ENCODE measurements around the gene KRTAP22-1.

Gene KRTAP22-1

DNA sequence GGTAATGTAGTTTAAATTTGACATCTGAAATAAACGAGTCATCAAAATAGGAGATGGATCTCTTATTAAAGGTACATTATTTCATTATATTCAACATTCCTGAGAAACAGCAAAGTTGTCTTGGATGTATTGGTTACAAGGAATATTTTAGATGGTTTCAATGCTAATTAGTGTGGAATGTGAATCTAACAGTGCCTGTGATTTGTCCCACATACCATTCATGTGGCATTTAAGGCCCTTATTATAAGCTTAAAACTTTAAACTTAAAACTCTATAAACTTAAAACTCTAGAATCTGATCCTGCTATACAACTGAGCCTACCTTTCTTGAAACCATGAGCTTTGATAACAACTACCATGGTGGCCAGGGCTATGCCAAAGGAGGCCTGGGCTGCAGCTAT is at the start of gene KRTAP22-1:
KRTAP22-1 (plus strand) TSS at position 301 of the 400 bp plus-strand sequence.
- no peak for DNase-seq

DNA sequence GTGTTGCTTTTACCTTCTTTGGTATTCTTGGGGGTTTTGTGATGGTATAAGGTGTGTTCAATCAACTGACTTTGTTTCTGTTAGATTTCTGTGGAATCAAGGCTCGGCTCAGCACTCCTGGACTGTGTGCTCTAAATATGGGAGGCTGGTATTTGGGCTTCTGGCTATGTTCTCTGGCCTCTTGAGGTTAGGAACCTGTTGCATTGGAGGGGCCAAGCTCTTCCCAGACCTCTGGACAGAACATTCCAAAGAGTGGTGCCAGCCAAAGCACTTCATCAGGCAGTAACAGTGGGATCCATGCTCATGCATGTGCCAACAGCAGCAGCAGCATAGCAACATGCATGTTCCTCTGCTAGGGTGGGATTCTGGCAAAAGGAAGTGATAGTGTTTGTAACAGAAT is 48.1 kb upstream of the KRTAP22-1 start:
- DNase-seq = no peak

DNA sequence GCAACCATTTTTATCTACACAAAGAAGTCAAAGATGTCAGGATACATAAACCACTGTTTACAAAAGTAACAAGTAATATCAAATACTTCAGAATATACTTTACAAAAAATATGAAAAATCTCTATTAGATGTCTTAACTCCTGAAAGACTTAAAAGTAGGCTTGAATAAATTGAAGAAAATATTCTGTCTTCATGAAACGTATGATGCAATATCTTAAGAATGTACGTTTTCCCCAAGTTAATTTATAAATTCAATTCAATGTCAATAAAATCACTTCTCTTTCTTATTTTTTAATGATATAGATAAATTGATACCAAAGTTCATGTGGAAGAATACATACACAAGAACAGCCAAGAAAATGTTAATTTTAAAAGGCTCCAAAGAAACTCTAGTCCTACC is 45.8 kb upstream of the KRTAP22-1 start:
- DNase-seq = no peak

DNA sequence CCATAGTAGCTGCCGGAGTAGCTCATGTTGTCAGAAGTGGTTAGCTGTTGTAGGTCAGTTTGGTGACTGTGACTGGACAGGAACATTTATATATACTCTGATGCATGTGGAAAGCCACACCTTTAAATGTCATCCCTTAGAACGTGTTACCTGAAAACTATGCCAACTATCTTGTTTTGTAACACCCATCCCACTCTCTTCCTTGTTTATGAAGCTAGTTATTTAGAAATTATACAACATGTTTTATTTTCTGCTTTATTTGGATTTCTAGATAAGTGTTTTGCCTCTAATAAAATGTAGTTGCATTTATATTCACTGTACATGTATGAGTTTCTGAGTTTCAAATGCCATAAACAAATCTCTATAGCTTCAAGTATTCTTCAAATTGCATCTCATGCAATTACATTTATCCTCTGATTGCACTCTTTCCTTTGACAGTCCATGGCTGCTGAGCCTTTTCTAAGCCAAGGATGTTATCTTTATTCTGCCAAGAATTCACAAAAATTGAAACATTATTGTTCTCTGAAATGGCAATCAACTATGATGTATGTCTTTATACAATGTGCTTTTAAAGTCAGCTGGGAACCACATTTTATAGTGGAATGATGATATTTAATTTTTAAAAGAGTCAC is 39.5 kb upstream of the KRTAP22-1 start, which contains the start of gene KRTAP19-7:
KRTAP19-7 (minus strand) TSS at position 51 of the 632 bp plus-strand sequence; CDS start at position 26, 25 bp downstream.
- no peak for DNase-seq

DNA sequence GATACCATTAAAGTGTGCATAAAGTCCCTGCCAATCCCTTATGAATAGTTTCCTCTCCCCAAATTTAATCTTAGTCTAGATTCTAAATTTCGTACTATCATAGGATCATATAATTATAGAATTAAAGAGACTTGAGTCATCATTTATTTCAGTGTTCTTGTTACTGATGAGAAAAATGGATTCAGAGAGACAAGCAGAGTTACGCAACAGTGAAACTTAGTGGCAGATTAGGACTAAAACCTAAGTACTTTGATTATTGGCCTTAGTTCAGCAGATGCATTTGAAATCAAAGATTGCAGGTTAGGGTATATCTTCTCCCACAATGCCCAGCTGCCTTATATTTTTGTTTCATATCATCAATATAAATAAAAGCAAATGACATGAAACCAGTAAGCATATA is 38.9 kb upstream of the KRTAP22-1 start:
- no peak for DNase-seq

DNA sequence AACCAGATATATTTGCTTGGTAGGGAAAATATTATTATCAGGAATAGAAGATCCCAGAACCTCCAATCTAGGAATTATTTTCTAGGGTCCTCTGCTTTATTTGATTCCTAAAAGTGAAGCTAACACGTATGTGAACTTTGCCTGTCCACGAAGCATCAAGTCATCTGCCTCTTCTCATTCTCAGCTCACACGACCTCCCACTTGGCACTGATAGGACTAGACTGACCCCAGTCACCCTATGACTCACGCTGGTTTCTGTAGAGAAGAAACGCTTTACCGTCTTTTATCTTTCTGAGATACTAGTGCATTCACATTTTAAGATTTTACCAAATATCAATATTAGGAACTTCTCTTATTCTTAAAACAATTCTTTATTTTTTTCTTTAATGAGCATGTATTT is 37.8 kb upstream of the KRTAP22-1 start:
- DNase-seq = no peak

DNA sequence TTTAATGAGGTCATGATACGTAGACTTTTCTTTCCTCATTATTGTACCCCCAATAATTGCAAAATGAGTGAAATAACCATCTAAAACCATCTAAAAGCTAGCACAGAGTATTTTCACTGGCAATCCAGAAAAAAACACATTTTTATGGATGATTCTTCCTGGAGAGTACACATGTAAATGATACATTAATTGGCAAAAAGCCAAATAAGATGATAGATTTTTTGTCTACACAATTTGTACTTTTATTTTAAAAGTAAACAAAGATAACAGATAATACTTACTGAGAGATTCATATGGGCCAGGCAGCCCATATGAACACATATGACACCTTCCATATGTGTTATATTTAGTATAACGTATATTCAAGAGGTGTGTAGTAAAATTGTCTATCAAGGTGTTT is 37.3 kb upstream of the KRTAP22-1 start:
- DNase-seq = no peak

DNA sequence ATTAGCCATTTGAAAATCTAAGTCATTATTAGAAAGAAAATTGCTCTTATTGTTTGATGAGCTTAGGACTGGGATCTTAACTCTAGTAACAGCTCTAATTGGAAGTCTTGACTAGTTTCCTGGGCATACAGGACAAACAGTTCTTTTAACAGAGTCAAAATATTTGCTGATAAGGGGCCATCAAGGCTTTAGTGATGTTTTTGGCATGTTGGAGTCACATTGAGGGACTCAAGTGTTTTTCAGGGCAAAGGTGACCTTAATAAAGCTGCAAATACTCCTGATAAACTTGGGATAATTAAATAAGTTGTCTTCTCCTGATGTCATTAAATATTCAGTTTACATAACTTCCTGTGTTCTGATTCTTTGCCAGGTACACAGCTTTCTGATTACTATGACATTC is 33.3 kb upstream of the KRTAP22-1 start:
- DNase-seq = no peak

DNA sequence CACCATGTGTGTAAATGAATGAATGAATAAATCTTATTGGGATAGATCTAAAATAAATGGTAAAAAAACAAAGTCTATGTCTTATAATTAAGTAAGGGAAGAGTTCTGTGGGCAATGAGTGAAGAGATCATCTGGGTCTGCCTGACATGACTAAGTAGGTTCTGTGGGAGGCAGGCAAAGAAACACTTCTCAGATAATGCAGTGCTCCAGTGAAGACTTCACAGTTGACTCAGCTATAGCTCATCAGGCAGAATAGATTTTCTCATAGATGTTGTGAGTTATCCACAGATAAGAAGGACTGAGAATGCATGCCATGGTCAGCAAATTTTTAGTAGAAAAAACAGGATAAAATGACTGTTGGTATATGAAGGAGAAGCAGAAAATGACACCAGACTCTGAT is 23.1 kb upstream of the KRTAP22-1 start:
- DNase-seq = no peak

DNA sequence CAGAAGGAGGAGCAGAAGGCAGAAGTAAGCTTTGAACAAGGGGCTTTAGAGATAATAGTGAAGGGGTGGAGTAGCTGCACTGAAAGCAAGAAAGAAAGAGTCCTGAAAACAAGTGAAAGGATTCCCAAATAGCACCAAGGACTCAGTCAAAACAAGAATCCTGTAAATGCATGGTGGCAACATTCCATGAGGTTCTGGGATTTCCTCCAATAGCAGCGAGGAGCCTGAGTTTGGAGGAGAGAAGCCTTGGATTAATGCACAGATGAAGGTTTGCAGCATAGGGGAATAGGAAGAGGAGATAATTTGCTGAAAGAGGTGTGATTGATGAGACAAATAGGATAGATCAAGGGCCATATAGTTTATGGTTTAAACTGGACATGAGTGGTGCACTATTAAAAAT is 21.5 kb upstream of the KRTAP22-1 start:
- no peak for DNase-seq

DNA sequence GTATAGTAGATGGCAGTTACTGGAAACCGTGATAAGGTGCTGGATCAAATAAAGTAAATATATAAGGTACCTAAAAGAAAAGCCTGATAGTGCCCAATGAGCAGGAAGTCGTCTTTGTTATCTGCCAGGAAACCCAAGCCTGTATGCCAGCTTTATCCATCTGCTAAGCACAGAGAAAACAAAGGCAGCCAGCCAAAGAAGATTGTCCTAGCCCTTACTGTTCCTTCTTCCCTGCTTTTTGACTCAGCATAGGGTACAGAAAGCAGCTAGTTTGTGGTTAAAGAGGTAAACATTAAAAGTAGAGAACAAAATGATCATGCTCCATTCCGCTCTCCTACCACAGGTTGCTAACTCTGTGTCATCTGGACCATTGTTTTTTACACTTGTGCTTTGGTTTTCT is 20.8 kb upstream of the KRTAP22-1 start:
- DNase-seq = no peak

DNA sequence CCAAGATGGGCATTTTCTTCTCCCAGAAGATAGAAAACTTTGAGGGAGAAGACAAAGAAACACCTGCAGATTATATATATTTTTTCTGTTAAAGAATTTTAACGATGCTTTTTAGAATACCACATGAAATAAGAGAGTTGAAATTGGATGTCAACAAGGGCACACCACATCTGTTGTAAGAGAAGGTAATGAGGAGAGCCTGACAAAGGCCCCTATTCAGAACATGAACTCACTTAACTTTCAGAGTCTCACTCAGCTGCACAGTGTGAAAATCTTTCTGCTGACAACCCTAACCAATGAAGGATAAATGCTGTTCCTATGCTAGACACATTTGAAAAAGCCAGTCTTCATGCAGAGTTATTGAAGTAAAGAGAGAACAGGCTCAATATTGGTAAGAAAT is 18.0 kb upstream of the KRTAP22-1 start:
- no peak for DNase-seq

DNA sequence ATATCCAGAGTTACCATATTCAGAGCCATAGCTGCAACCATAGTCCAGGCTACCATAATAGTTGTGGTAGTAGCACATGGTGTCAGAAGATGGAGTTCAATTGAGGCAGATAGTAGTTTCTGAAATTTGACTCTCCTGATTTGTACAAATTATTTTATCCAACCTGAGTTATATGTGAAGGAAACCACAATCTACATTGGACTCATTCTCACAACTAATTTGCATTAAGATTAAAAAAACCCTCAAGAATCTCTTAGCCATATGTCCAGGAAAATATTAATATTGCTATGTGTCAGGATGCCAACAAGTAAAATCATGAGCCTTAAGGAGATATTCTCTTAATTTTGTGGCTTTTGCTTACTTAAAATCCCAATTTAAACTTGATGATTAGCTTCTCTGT is 10.6 kb upstream of the KRTAP22-1 start, which contains the start of gene KRTAP22-2:
KRTAP22-2 (minus strand) TSS at position 101 of the 400 bp plus-strand sequence.
- DNase-seq = no peak

DNA sequence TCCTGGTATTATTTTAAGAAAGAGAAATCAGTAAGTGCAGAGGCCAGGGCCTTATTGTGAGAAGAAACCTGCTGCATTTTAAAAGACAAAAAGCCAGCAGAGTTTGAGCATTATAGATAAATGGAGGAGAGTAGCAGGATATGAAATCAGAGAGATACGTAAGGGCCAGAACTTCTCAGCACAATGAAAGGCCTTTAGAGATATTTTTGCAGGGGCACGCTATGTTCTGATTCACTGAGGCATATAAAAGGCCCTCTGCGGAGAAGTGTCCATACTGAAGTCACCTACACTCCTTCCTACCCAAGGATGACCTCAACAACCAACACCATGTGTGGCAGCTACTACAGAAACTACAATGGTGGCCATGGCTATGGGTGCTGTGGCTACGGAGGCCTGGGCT is 8.7 kb upstream of the KRTAP22-1 start, which contains the start of gene KRTAP6-3:
KRTAP6-3 (plus strand) TSS at position 301 of the 400 bp plus-strand sequence; CDS start at position 307, 6 bp downstream.
- DNase-seq = no peak

DNA sequence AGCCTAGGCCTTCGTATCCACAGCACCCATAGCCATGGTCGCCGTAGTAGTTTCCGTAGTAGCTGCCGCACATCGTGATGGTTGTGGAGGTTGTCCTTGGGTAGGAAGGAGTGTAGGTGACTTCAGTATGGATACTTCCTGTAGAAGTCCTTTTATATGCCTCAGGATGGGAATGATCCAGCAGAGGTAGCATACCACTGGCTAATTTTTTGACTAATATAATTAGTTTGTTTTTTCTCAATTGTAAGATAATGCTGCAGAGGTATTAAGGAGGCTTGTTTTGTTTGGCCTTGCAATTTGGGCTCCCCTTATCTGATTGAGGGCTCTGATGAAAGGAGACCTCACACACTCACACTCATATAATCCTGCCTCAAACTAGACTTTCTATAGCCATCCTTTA is 2.1 kb upstream of the KRTAP22-1 start, which contains the start of gene KRTAP6-2:
KRTAP6-2 (minus strand) TSS at position 101 of the 400 bp plus-strand sequence; CDS start at position 73, 28 bp downstream.
- no peak for DNase-seq

DNA sequence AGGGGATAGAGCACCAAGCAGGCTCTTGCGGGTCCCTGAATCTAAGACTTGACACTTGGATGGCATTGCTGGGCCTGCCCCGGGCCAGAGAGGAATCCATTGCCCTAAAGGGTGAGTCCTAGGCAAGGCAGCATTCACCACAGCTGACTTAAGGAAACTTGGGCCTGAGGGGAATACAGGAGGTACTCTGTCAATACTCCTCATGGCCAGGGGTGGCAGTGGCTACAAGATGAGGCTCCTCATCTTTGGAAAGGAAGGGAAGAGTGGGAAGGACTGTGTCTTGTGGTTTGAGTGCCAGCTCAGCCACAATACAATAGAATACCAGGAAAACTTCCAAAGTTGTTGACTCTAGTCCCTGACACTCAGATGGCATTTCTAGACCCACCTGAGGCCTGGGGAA is 5.1 kb downstream of the KRTAP22-1 start:
- DNase-seq = no peak

DNA sequence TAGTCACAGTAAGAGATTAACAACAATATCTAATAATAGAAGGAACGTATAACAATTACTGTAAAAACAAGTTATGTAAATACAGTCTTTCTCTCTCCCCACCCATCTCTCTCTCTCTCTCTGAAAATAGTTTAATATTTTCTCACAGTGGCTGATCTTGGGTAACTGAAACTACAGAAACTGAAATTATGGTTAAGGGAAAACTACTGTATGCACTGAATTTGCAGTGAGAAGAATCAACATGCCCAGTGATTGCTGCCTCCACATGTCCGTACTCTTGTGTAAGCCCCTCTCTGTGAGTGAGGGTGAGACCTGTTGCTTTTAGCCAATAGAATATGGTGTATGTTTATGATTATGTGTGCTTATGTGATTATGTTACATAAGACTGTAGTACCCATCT is 11.2 kb downstream of the KRTAP22-1 start:
- DNase-seq = no peak

DNA sequence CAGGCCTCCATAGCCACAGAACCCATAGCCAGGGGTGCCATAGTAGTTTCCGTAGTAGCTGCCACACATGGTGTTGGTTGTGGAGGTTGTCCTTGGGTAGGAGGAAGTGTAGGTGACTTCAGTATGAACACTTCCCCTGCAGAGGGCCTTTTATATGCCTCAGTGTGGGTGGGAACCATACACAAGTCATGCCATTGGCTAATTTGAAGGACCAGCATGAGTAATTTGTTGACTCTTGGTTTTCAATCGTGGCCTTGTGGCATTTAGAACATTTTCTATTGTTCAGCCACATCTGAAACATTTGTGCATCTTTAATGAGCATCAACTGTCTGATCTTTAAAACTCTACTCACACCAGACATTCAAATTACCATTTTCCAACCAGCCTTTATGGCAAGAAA is 12.9 kb downstream of the KRTAP22-1 start, which contains the start of gene KRTAP6-1:
KRTAP6-1 (minus strand) TSS at position 95 of the 400 bp plus-strand sequence; CDS start at position 69, 26 bp downstream.
- no peak for DNase-seq

DNA sequence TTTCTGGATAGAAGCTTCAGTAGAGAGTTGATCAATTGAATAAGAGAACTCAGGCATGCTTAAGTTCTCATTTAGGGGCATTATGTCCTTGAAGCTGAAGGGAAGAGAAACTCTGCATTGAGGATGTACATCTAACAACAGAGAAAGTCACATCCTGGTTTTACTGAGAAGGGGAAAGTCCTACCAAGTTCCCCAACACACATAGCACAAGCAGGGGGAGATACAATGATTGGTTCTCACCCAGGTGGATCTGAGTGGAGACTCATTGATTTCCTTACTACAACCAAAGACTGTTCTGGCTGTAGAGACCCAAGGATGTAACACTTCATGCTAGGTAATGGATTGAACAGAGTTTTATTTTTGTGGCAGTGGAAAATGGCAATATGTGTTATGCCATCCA is 14.3 kb downstream of the KRTAP22-1 start:
- DNase-seq = no peak

DNA sequence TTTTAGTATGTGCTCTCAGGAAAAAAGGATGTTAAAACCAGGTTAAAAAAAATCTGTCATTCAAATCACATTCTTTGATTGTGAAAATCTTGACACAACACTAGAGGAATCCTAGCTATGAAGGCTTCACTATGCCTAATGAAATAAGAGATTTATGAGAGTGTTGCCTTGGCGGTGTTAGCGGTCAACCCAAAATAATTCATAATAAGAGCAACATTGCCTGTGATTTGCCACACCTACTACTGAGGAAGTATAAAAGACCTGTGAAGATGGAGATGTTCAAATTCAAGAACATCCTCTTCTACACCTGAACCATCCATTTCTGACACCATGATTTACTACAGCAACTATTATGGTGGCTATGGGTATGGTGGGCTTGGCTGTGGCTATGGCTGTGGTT is 15.2 kb downstream of the KRTAP22-1 start, which contains the start of gene KRTAP20-1:
KRTAP20-1 (plus strand) TSS at position 301 of the 400 bp plus-strand sequence; CDS start at position 331, 30 bp downstream.
- no peak for DNase-seq

DNA sequence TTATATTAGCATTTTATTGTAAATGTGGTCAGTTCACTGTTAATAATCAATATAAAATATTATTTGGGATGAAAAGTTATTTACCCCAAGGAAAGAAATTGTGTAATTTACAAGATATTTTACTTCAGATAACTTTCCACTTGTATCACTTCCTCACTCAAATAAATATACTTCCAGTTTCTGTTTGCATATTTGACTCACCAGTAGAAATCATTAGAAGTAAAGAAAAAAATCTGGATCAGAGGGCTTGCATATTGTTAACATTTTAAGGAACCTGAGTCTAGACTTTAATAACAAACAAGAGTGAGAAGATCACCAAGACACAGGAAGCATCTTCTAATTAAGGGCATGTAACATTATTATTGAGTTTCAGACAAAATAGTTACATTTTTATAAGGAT is 19.2 kb downstream of the KRTAP22-1 start:
- DNase-seq = no peak

DNA sequence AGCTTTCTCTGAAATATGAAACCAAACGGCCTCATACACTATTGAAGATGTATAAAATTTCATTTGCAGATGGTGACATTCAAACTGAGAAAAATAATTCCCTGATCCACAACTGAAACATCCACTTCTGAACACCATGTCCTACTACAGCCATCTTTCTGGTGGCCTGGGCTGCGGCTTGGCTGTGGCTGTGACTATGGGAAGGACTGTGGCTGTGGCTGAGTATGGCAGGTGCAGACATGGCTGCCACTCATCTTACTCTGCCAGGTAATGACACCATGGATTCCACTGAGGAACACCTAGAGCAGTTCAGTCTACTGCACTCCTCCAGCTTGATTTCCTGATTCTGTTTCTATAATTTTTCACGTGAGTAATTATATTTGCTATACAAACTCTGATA is 19.6 kb downstream of the KRTAP22-1 start, which contains the start of gene KRTAP20-4:
KRTAP20-4 (plus strand) TSS at position 106 of the 400 bp plus-strand sequence.
- no peak for DNase-seq

DNA sequence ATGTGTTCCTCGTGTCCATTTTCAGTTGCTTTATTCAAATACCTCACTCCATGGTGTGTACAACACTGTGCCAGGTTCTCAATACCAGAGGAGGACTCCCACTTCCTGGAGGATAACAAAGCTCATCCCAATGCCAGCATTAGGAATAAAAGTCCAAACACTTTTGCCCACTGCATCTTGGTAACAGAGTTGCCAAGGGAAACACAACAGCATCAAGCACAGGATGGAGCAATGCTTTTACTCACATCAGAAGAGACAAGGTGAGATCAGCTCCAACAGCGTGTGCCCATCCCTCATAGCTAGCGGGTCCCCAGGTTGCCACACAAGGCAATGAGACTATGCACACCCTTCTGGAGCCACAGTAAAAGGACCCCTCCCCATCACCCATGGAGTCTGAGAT is 22.5 kb downstream of the KRTAP22-1 start:
- DNase-seq = no peak

DNA sequence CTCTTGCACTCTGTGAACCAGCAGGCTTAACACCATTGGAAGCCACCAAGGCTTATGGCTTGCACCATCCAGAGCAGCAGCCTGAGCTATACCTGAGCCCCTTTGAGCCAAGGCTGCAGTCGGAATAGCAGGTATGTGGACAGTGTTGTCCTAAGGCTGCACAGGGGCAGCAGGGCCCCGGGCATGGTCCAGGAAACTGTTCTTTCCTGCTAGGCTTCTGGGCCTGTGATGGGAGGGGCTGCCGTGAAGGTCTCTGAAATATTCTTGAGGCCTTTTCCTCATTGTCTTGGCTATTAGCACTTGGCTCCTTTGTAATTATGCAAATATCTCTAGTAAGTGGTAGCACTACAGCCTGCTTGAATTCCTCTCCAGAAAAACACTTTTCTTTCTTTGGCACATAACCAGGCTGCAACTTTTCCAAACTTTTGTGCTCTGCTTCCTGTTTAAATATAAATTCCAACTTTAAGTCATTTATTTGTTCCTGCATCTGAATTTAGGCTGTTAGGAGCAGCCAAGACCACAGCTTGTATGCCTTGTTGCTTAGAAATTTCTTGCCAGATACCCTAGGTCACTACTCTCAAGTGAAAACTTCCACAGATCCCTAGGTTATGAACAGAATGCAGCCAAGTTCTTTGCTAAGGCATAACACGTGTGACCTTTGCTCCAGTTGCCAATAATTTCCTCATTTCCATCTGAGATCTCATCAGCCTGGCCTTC is 24.7 kb downstream of the KRTAP22-1 start:
- DNase-seq = no peak
